PC-3 (cell line): Measurements from ENCODE around the gene GMPPB. TPM values are rescaled to one million over a fixed set of nuclear protein-coding genes. Genes with fewer than 3 reads are reported as not detected.

ENCODE experiments used
- ATAC-seq: fragments of 200-7000 bp; cut with Tn5 transposase; 2 replicates; pipeline ENCODE4 v1.9.1; 2020; ENCODE audit warnings: mild to moderate bottlenecking, moderate library complexity
- BruUV-seq: library from RNA; stranded (reverse); fragments of 400-500 nt; replicated peaks from 2 replicates; lab custom pipeline; 2021; lab: Mats Ljungman, UMichigan
- CTCF ChIA-PET: fragments of 300-600 bp; sonication (Branson Sonifier 250); formaldehyde crosslinking; loops from one replicate; lab custom pipeline; 2022; ENCODE audit warnings: antibody characterized with exemption; lab: Charles Lee
- POLR2A ChIA-PET: fragments of 300-600 bp; sonication (Branson Sonifier 250); formaldehyde crosslinking; loops from one replicate; lab custom pipeline; 2022; ENCODE audit warnings: antibody characterized with exemption; ENCODE audit not compliant: unreplicated experiment; lab: Charles Lee
- DNase-seq: peaks from one replicate; pipeline ENCODE4 v3.0.0-alpha.2; 2015
- H2AFZ ChIP-seq: fragments of 300-600 bp; sonication (generic); 2 replicates; pipeline ENCODE4 v1.6.0; 2016; ENCODE audit warnings: antibody characterized with exemption, low read length
- H3F3A ChIP-seq: fragments of 300-600 bp; sonication (generic); one replicate; pipeline ENCODE4 v1.6.0; 2017; ENCODE audit warnings: antibody characterized with exemption, low read length, control low read depth, mild to moderate bottlenecking; ENCODE audit not compliant: unreplicated experiment
- H3K27ac ChIP-seq: fragments of 300-600 bp; sonication (generic); 2 replicates; pipeline ENCODE4 v1.5.1; 2016; ENCODE audit warnings: mild to moderate bottlenecking, low read length
- H3K27me3 ChIP-seq: fragments of 300-600 bp; sonication (generic); 2 replicates; pipeline ENCODE4 v1.6.1; 2016; ENCODE audit warnings: low read length, mixed read lengths
- H3K36me3 ChIP-seq: fragments of 300-600 bp; sonication (generic); 2 replicates; pipeline ENCODE4 v1.6.1; 2016; ENCODE audit warnings: low read depth, mixed run types, low read length, mixed read lengths
- H3K4me1 ChIP-seq: fragments of 300-600 bp; sonication (generic); 2 replicates; pipeline ENCODE4 v1.5.1; 2016; ENCODE audit warnings: low read length; ENCODE audit not compliant: insufficient read depth
- H3K4me2 ChIP-seq: fragments of 300-600 bp; sonication (generic); 2 replicates; pipeline ENCODE4 v1.6.0; 2016; ENCODE audit warnings: low read length
- H3K4me3 ChIP-seq: fragments of 300-600 bp; sonication (generic); 2 replicates; pipeline ENCODE4 v1.5.1; 2016; ENCODE audit warnings: mild to moderate bottlenecking, low read length, mixed read lengths
- H3K79me2 ChIP-seq: fragments of 300-600 bp; sonication (generic); 2 replicates; pipeline ENCODE4 v1.6.1; 2017; ENCODE audit warnings: low read length, mixed read lengths
- H3K9ac ChIP-seq: fragments of 300-600 bp; sonication (generic); 2 replicates; pipeline ENCODE4 v1.6.0; 2016; ENCODE audit warnings: mild to moderate bottlenecking, low read length
- H3K9me2 ChIP-seq: fragments of 300-600 bp; sonication (generic); replicated peaks from 2 replicates; pipeline ENCODE4 v1.6.1; 2016; ENCODE audit warnings: mixed run types, low read length, mixed read lengths
- H3K9me3 ChIP-seq: fragments of 300-600 bp; sonication (generic); 2 replicates; pipeline ENCODE4 v1.6.1; 2016; ENCODE audit warnings: low read length, mixed read lengths
- H4K20me1 ChIP-seq: fragments of 300-600 bp; sonication (generic); 2 replicates; pipeline ENCODE4 v1.6.1; 2016; ENCODE audit warnings: low read length, mixed read lengths
- CTCF ChIP-seq: fragments of 300-600 bp; sonication (generic); conservative IDR thresholded peaks from 2 replicates; pipeline ENCODE4 v1.5.1; 2017; ENCODE audit warnings: antibody characterized with exemption, low read depth, mild to moderate bottlenecking, low read length
- EZH2 ChIP-seq: fragments of 300-600 bp; sonication (generic); IDR thresholded peaks from one replicate; pipeline ENCODE4 v1.6.1; 2017; ENCODE audit warnings: antibody characterized with exemption, mild to moderate bottlenecking, low read length; ENCODE audit not compliant: unreplicated experiment
- EZH2phosphoT487 ChIP-seq: fragments of 300-600 bp; sonication (generic); IDR thresholded peaks from 2 replicates; pipeline ENCODE4 v1.6.1; 2018; ENCODE audit warnings: mild to moderate bottlenecking, antibody characterized with exemption, low read length, borderline replicate concordance
- intact Hi-C: fragments of 100-400 bp; cut with micrococcal nuclease; formaldehyde crosslinking; loops from 2 replicates; pipeline ENCODE4 v1.9.0; 2023
- total RNA-seq: library from RNA; depleted of rRNA; stranded (reverse); fragments of >200 nt; gene quantifications from 2 replicates; pipeline ENCODE4 v1.2.3, GENCODE V29; 2014

GMPPB gene
- total RNA-seq, 1 experiment from 2014 or later = 69.5 TPM

GRCh38 chr3:49673121-49673714 is 50.5 kb downstream of the GMPPB start:
- H3K9me2 ChIP-seq = no peaks in the 10 kb centered on the region
- H4K20me1 ChIP-seq = no peaks in the 10 kb centered on the region
- CTCF ChIA-PET = interaction anchor here (3.3 kb wide), 1 partner anchor 134 kb away, joined by 52 read pairs; no protein-coding TSS in a partner anchor

GRCh38 chr3:49671291-49672288 is 52.2 kb downstream of the GMPPB start:
- no peaks in the 10 kb centered on the region for H3K27me3 ChIP-seq
- H3K9me2 ChIP-seq = no peaks in the 10 kb centered on the region
- ChIA-PET POLR2A (interaction anchor here (0.6 kb wide), 1 partner anchor 563 kb away, joined by 9 read pairs; no protein-coding TSS in a partner anchor), CTCF (interaction anchor here (0.6 to 3.3 kb wide), 3 partner anchors 33 to 256 kb away, joined by 3 to 52 read pairs (median 3); no protein-coding TSS in a partner anchor)
- H3K79me2 ChIP-seq = peaks cover 24% of the 10 kb centered on the region
- DNase-seq = peak; percentile 87
- H3K36me3 ChIP-seq = 0 out of 2 replicates have a peak, but pooled peaks cover 5% of the 10 kb centered on the region
- intact Hi-C loops = loop anchor here (1.0 to 5.0 kb wide), 5 partner anchors 33 to 219 kb away; partner anchors contain the start of gene DAG1
- no peak overlapping the region for H3K4me3 ChIP-seq
- BruUV-seq = no TSS peak
- no peaks in the 10 kb centered on the region for H4K20me1 ChIP-seq
- H3F3A ChIP-seq = peaks cover 4% of the 10 kb centered on the region
- no peak overlapping the region for H3K9ac ChIP-seq
- no peak for TF ChIP-seq EZH2phosphoT487
- no peak for TF ChIP-seq EZH2
- peak; percentile 90 for TF ChIP-seq CTCF
- H2AFZ ChIP-seq = no peak overlapping the region
- no peaks in the 10 kb centered on the region for H3K9me3 ChIP-seq
- peak; percentile 5 for ATAC-seq
- peaks cover 41% of the 10 kb centered on the region for H3K4me1 ChIP-seq
- no peak overlapping the region for H3K4me2 ChIP-seq
- H3K27ac ChIP-seq = no peak overlapping the region

More at GRCh38 chr3:49673121-49673714, 50.5 kb downstream of the GMPPB start:
- TSS peak; percentile 86 for BruUV-seq
- intact Hi-C loops = loop anchor here (5.0 kb wide), 2 partner anchors 201 to 221 kb away; partner anchors contain the start of gene DAG1
- TF ChIP-seq EZH2 = no peak
- TF ChIP-seq CTCF = no peak
- no peak for TF ChIP-seq EZH2phosphoT487
- H3K4me1 ChIP-seq = peaks cover 32% of the 10 kb centered on the region
- H3K27ac ChIP-seq = peak overlapping the region; percentile 89
- no peaks in the 10 kb centered on the region for H3K27me3 ChIP-seq
- peaks cover 4% of the 10 kb centered on the region for H3F3A ChIP-seq
- peak; percentile 17 for DNase-seq
- H3K36me3 ChIP-seq = peaks cover 18% of the 10 kb centered on the region; the same call in 1 of the 2 replicates
- H2AFZ ChIP-seq = peak overlapping the region; percentile 75
- H3K4me3 ChIP-seq = peak overlapping the region; percentile 88
- H3K9me3 ChIP-seq = no peaks in the 10 kb centered on the region
- H3K9ac ChIP-seq = peak overlapping the region; percentile 98
- H3K4me2 ChIP-seq = peak overlapping the region; percentile 94
- no peak for ATAC-seq
- peaks cover 24% of the 10 kb centered on the region for H3K79me2 ChIP-seq
- POLR2A ChIA-PET = no interaction called here
